Measurements from ENCODE around the gene PNISR.

The PNISR gene

DNA sequence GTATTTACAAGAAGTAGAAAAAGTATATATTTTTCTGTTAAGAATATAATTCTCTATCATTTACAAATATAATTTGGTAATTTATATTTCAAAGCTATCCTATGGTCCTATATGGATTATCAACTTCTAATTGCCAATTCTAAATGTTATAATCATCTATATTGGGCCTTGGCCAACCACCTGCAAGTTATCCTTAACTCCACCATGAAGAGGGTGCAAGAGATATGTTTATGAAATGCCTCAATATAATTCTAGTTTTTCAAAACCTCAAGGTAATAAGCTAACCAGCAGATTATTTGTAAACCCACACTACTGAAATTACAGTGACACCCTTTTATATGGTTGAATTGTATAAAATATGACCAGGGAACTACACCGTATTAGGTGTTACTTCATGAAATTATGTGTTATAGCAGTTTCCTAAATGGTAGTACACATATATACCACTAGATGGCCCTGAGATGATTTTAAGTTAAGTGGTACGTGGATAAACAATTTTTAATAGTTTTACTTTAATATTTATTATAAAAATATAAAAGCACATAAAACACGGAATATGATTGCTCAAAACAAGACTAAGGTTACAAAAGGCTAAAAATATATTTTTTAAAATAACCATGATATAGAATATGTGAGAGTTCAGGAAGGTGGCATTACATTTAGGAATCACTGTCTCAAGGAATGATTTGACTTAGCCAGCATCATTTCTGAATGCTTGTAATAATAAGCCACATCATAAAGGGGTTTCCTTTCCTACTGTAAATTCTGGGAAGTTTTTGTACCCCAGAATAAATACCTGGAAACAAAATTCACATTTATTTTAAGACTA lies 9.8 kb upstream of the PNISR start:
- no peaks in the 10 kb centered on the region for H3K9me3 ChIP-seq (replicated peaks in 1 of 11)
- H4K20me1 ChIP-seq: no peaks in the 10 kb centered on the region; a peak in 2 of 22 replicates
- no peak overlapping the region for H3K4me3 ChIP-seq
- H3K27ac ChIP-seq: no peak overlapping the region
- H3K4me2 ChIP-seq: no peak overlapping the region
- H3K27me3 ChIP-seq: no peaks in the 10 kb centered on the region
- no peak overlapping the region for H3K9ac ChIP-seq
- H3K36me3 ChIP-seq: peaks cover 27 to 68% (median 41%) of the 10 kb centered on the region in 11 experiments; a peak in 21 of 22 replicates
- peaks cover 0 to 4% (median 0%) of the 10 kb centered on the region in 10 experiments; a peak in 1 of 20 replicates for H3K4me1 ChIP-seq
- TF ChIP-seq Cebpa-rat (IDR thresholded peaks at IDR 0.05): no peak

DNA sequence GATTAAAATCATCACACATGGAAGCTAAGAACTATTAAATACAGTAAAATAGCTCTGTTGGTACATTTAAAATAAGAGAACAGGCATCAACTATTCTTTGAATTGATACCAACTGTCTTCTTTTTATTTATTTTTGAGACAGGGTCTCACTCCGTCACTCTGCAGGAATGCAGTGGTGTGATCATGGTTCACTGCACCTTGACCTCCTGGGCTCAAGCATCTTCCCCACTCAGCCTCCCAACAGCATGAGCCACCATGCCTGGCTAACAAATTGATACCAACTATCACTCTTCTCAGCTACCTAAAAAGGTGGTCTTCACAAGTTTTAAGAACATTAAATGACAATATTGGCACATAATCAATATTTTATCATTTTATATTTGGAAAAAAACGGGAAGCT lies 7.8 kb upstream of the PNISR start:
- H3K27me3 ChIP-seq: no peaks in the 10 kb centered on the region
- H3K27ac ChIP-seq: no peak overlapping the region
- no peak overlapping the region for H3K9ac ChIP-seq
- no peaks in the 10 kb centered on the region; a peak in 2 of 22 replicates for H4K20me1 ChIP-seq
- TF ChIP-seq Cebpa-rat (IDR thresholded peaks at IDR 0.05): no peak
- H3K36me3 ChIP-seq: peaks cover 24 to 60% (median 38%) of the 10 kb centered on the region in 11 experiments; a peak in 21 of 22 replicates
- H3K9me3 ChIP-seq (replicated peaks in 1 of 11): no peaks in the 10 kb centered on the region
- peaks cover 0 to 6% (median 1%) of the 10 kb centered on the region in 10 experiments; a peak in 10 of 20 replicates for H3K4me1 ChIP-seq
- no peak overlapping the region for H3K4me3 ChIP-seq
- no peak overlapping the region for H3K4me2 ChIP-seq

DNA sequence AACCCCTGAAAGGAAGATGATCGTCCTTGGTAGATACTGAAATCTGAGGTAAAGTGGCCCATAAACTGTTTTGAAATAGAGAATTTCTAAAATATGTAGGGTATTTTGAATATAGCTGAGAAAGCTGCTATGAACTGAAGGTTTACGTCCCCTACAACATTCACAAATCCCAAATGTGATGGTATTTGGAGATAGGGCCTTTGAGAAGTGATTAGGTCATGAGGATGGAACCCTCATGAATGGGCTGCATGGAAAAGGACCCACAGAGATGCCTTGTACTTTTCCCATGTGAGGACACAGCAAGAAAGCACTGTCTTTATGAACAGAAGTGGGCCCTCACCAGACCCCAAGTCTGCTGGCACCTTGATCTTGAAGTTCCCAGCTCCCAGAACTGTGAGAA lies 6.8 kb upstream of the PNISR start:
- no peaks in the 10 kb centered on the region for H3K27me3 ChIP-seq

DNA sequence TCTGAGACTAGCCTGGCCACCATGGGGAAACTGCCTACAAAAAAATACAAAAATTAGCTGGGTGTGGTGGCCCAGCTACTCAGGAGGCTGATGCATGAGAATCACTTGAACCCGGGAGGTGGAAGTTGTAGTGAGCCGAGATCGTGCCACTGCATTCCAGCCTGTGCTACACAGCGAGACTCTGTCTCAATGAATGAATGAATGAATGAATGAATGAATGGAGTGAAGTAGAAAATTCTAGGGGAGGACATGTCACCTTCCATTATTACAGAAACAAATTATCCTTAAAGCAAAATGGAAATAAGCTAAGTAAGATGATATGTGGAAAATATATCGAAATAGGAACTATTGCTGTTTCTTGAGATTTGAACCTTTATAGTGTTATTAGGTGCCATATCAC lies 2.9 kb upstream of the PNISR start:
- H3K27ac ChIP-seq: no peak overlapping the region
- H3K36me3 ChIP-seq: peaks cover 12 to 51% (median 27%) of the 10 kb centered on the region in 11 experiments; a peak in 21 of 22 replicates
- H3K9ac ChIP-seq: no peak overlapping the region
- no peaks in the 10 kb centered on the region for H3K9me3 ChIP-seq (replicated peaks in 1 of 11)
- no peaks in the 10 kb centered on the region for H3K27me3 ChIP-seq
- peaks cover 11 to 17% (median 16%) of the 10 kb centered on the region in 11 experiments for H4K20me1 ChIP-seq
- no peak overlapping the region for H3K4me3 ChIP-seq
- peaks cover 28 to 35% (median 33%) of the 10 kb centered on the region in 10 experiments for H3K4me1 ChIP-seq
- peak overlapping the region in 6 of 11 experiments; percentile 15 to 95 (median 85); a peak in 6 of 22 replicates for H3K4me2 ChIP-seq
- no peak for TF ChIP-seq Cebpa-rat (IDR thresholded peaks at IDR 0.05)

More for the DNA sequence above, 6.8 kb upstream of the PNISR start:
- H3K4me2 ChIP-seq: no peak overlapping the region
- H3K36me3 ChIP-seq: peaks cover 21 to 52% (median 29%) of the 10 kb centered on the region in 11 experiments; a peak in 21 of 22 replicates
- H4K20me1 ChIP-seq: no peaks in the 10 kb centered on the region; a peak in 2 of 22 replicates
- H3K9ac ChIP-seq: no peak overlapping the region
- H3K4me1 ChIP-seq: peaks cover 4 to 13% (median 11%) of the 10 kb centered on the region in 10 experiments
- H3K27ac ChIP-seq: no peak overlapping the region
- H3K9me3 ChIP-seq (replicated peaks in 1 of 11): no peaks in the 10 kb centered on the region
- no peak for TF ChIP-seq Cebpa-rat (IDR thresholded peaks at IDR 0.05)
- H3K4me3 ChIP-seq: no peak overlapping the region

DNA sequence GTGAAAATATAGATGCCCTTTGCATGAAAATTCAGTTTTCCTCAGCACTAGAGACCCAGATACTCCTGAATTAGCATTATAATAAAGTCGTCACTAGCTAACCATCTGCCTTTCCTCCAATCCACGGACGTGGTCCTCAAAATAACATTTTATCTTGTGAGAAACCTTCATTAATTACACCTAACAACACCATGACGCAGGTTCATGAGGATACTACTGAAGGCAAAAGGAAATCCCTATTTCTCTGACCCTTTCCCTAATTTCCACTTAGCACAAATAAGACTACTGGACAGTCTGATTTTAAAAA lies 1.3 kb upstream of the PNISR start:
- Histone ChIP-seq H3K4me2 (peak overlapping the region; percentile 74 to 95 (median 85)), H3K27me3 (no peaks in the 10 kb centered on the region), H3K27ac (peak overlapping the region; percentile 90 to 100 (median 99); a peak in 21 of 22 replicates), H3K4me1 (peaks cover 36 to 50% (median 47%) of the 10 kb centered on the region in 10 experiments), H3K4me3 (peak overlapping the region; percentile 69 to 90 (median 84)), H3K36me3 (peaks cover 12 to 57% (median 36%) of the 10 kb centered on the region in 11 experiments), H3K9me3 (replicated peaks in 1 of 11) (no peaks in the 10 kb centered on the region), H3K9ac (peak overlapping the region; percentile 85 to 99 (median 97)), H4K20me1 (peaks cover 27 to 33% (median 32%) of the 10 kb centered on the region in 11 experiments)
- no peak for TF ChIP-seq Cebpa-rat (IDR thresholded peaks at IDR 0.05)

DNA sequence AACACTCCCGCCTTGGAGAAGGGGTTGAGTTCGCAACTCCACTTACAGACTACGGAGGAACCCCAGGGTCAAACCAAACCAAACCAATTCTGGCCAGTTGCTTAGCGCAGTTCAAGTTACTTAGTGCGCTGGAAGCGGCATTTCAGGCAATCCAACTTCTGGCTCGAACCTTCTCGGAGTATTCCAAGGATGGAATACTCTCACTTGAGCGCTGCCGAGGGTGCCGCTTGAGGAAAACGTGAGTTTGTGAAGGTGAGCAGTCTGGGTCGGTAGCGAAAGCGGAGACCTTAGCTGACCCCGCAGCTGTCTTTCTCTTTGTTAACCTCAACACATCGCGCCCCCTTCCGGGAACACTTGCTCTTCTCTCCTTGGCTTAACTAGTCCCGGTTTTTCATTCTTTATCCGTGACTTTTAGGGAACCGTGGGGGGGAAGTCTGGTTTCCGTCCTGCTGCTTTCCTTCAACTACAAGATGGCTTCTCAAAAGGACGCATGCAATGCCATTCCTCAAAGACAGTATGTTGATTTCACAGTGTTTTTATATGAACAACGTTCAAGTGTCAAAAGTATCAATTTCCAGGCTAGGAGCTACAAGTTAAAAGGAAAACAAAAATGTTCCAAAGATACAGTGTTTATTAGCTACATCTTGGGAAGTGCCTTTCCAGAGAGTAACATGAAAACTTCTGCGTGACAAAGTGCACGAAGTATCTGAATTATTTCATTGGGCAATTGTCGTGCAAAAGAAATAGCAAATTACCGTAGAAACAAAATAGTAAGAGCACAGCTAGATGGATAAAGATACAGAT lies 741 bp upstream of the PNISR start:
- H3K4me1 ChIP-seq: peaks cover 36 to 55% (median 51%) of the 10 kb centered on the region in 10 experiments
- no peak for TF ChIP-seq Cebpa-rat (IDR thresholded peaks at IDR 0.05)
- H3K4me3 ChIP-seq: peak overlapping the region; percentile 69 to 90 (median 84)

DNA sequence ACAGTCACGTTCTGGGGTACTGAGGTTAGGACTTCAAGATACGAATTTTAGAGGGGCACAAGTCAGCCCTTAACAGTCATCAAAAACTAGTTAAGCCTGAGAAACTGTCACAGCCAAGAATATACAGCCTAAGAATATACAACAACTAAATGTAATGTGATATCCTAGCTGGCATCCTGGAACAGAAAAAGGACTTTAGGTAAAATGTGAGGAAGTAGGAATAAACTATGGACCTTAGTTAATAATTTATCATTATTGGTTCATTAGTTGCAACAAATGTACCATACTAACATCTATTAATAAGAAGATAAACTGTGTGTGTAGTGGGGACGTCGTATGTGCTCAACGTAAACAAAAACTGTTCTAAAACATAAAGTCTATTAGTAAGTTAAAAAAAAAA lies 1.1 kb downstream of the PNISR start:
- peak overlapping the region; percentile 74 to 97 (median 91) for H3K4me2 ChIP-seq
- peaks cover 51 to 56% (median 56%) of the 10 kb centered on the region in 11 experiments for H4K20me1 ChIP-seq
- H3K4me1 ChIP-seq: peaks cover 36 to 60% (median 52%) of the 10 kb centered on the region in 10 experiments
- no peaks in the 10 kb centered on the region for H3K27me3 ChIP-seq
- H3K4me3 ChIP-seq: peak overlapping the region; percentile 69 to 90 (median 84)
- peaks cover 7 to 61% (median 32%) of the 10 kb centered on the region in 11 experiments; a peak in 21 of 22 replicates for H3K36me3 ChIP-seq
- H3K27ac ChIP-seq: peak overlapping the region in 10 of 11 experiments; percentile 90 to 100 (median 99); a peak in 19 of 22 replicates
- peak overlapping the region; percentile 85 to 99 (median 97) for H3K9ac ChIP-seq
- no peak for TF ChIP-seq Cebpa-rat (IDR thresholded peaks at IDR 0.05)
- H3K9me3 ChIP-seq (replicated peaks in 1 of 11): no peaks in the 10 kb centered on the region

More for the DNA sequence above, 741 bp upstream of the PNISR start:
- H3K9ac ChIP-seq: peak overlapping the region; percentile 85 to 99 (median 97)
- no peaks in the 10 kb centered on the region for H3K9me3 ChIP-seq (replicated peaks in 1 of 11)
- H3K27ac ChIP-seq: peak overlapping the region; percentile 90 to 100 (median 99)
- no peaks in the 10 kb centered on the region for H3K27me3 ChIP-seq
- peaks cover 32 to 38% (median 37%) of the 10 kb centered on the region in 11 experiments for H4K20me1 ChIP-seq
- peak overlapping the region; percentile 74 to 95 (median 85) for H3K4me2 ChIP-seq
- H3K36me3 ChIP-seq: peaks cover 12 to 57% (median 36%) of the 10 kb centered on the region in 11 experiments

DNA sequence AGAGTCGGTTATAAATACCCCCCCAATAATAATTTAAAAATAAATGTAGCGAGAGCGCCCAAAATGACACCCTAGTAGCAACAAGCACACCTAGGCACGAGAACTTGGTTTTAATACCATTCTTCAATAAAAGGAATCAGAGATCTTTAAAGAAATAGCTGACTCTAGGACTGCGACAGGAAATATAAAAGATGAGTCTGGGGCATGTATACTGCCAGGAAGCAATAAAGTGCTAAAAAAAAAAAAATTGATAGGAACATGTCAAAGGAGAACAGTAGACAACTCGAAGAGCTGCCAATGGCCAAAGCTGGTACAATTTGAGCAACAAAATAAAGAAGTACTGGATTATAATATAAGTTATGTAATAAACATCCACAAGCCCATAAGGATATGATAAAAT lies 2.2 kb downstream of the PNISR start:
- H3K4me2 ChIP-seq: peak overlapping the region; percentile 74 to 97 (median 91)
- H4K20me1 ChIP-seq: peaks cover 62 to 68% (median 67%) of the 10 kb centered on the region in 11 experiments
- no peaks in the 10 kb centered on the region for H3K27me3 ChIP-seq
- no peak overlapping the region for H3K27ac ChIP-seq
- H3K9me3 ChIP-seq (replicated peaks in 1 of 11): no peaks in the 10 kb centered on the region
- peak overlapping the region in 5 of 10 experiments; percentile 81 to 90 (median 86); a peak in 6 of 20 replicates for H3K4me3 ChIP-seq
- TF ChIP-seq Cebpa-rat (IDR thresholded peaks at IDR 0.05): no peak
- H3K9ac ChIP-seq: 0 out of 22 replicates have a peak overlapping the region, but pooled peaks of 2 of the 11 experiments have one; percentile 97 to 99
- peaks cover 35 to 68% (median 53%) of the 10 kb centered on the region in 10 experiments for H3K4me1 ChIP-seq
- peaks cover 7 to 61% (median 34%) of the 10 kb centered on the region in 11 experiments; a peak in 21 of 22 replicates for H3K36me3 ChIP-seq

Data from BLaER1 treated with 17β-estradiol and CSF1 and Interleukin-3, amounts not matched to agents 10 nM and 100 nM (cell line).